Effector memory CD8-positive, alpha-beta T cell (primary cell): ENCODE data around the gene ITGB6.
"Not testable (repeated sequence)": the region's sequence is repeated elsewhere in the genome, so short reads cannot be mapped to it uniquely, and the experiment has no call there.

ENCODE experiments used
- ATAC-seq: fragments of 150-1000 bp; cut with Tn5 transposase; replicated peaks from 2 replicates; pipeline ENCODE4 v1.10.0; 2021; ENCODE audit warnings: mild to moderate bottlenecking, moderate library complexity
- DNase-seq, 3 experiments: peaks; one replicate each; pipeline ENCODE4 v3.0.0; 2021
- H3K27ac Mint-ChIP-seq, 2 donors: one replicate each; pipeline ENCODE4 v1.8.0; 2022; ENCODE audit warnings: mild to moderate bottlenecking in 2 of 2, mixed read lengths in 2 of 2, moderate library complexity in 2 of 2
- H3K27me3 Mint-ChIP-seq, 2 donors: one replicate each; pipeline ENCODE4 v1.8.0; 2022; ENCODE audit warnings: mixed read lengths in 2 of 2
- H3K36me3 Mint-ChIP-seq: one replicate; pipeline ENCODE4 v1.8.0; 2022; ENCODE audit warnings: mild to moderate bottlenecking, moderate library complexity, mixed read lengths; ENCODE audit not compliant: insufficient read depth
- H3K4me1 Mint-ChIP-seq, 2 donors: one replicate each; pipeline ENCODE4 v1.8.0; 2022; ENCODE audit warnings: low read depth in 2 of 2, mixed read lengths in 2 of 2
- H3K4me3 Mint-ChIP-seq, 2 donors: one replicate each; pipeline ENCODE4 v1.8.0; 2022; ENCODE audit warnings: mild to moderate bottlenecking in 2 of 2, mixed read lengths in 2 of 2, moderate library complexity in 2 of 2
- H3K9me3 Mint-ChIP-seq, 2 donors: one replicate each; pipeline ENCODE4 v1.8.0; 2022; ENCODE audit warnings: mixed read lengths in 2 of 2

Gene ITGB6

GRCh38 chr2:160156665-160157064, 43.4 kb downstream of the ITGB6 start:
- ATAC-seq (no peak), DNase-seq (no peak)
- Mint-ChIP-seq H3K27ac (no peak overlapping the region), H3K9me3 (peaks cover 0 to 1% of the 10 kb centered on the region in 2 donors), H3K36me3 (no peaks in the 10 kb centered on the region), H3K27me3 (peaks cover 8 to 36% of the 10 kb centered on the region in 2 donors), H3K4me3 (no peak overlapping the region), H3K4me1 (no peaks in the 10 kb centered on the region)

- no peak for ATAC-seq
- no peaks in the 10 kb centered on the region for H3K36me3 Mint-ChIP-seq
- peaks cover 8 to 31% of the 10 kb centered on the region in 2 donors for H3K27me3 Mint-ChIP-seq
- no peak overlapping the region for H3K27ac Mint-ChIP-seq
- peaks cover 0 to 1% of the 10 kb centered on the region in 2 donors for H3K9me3 Mint-ChIP-seq
- no peak overlapping the region for H3K4me3 Mint-ChIP-seq
- DNase-seq: no peak
- H3K4me1 Mint-ChIP-seq: no peaks in the 10 kb centered on the region
These were observed 44.0 kb downstream of the ITGB6 start for GRCh38 chr2:160156100-160156499.

GRCh38 chr2:160148419-160148818, 51.7 kb downstream of the ITGB6 start:
- H3K9me3 Mint-ChIP-seq, ATAC-seq, H3K4me1 Mint-ChIP-seq, H3K36me3 Mint-ChIP-seq, H3K27ac Mint-ChIP-seq, H3K4me3 Mint-ChIP-seq, DNase-seq: not testable (repeated sequence)
- H3K27me3 Mint-ChIP-seq: peaks cover 18 to 52% of the 10 kb centered on the region in 2 donors

GRCh38 chr2:160145471-160145870, 54.6 kb downstream of the ITGB6 start:
- peaks cover 0 to 2% of the 10 kb centered on the region in 2 donors for H3K4me1 Mint-ChIP-seq
- no peaks in the 10 kb centered on the region for H3K9me3 Mint-ChIP-seq
- H3K27ac Mint-ChIP-seq: no peak overlapping the region
- H3K27me3 Mint-ChIP-seq: peaks cover 23 to 53% of the 10 kb centered on the region in 2 donors
- ATAC-seq (no peak), DNase-seq (no peak)
- H3K36me3 Mint-ChIP-seq: no peaks in the 10 kb centered on the region
- H3K4me3 Mint-ChIP-seq: no peak overlapping the region

GRCh38 chr2:160144280-160144990, 55.6 kb downstream of the ITGB6 start:
- Mint-ChIP-seq H3K9me3 (no peaks in the 10 kb centered on the region), H3K36me3 (no peaks in the 10 kb centered on the region), H3K27me3 (peaks cover 26 to 51% of the 10 kb centered on the region in 2 donors), H3K4me3 (no peak overlapping the region), H3K4me1 (peaks cover 0 to 2% of the 10 kb centered on the region in 2 donors), H3K27ac (no peak overlapping the region)
- ATAC-seq: no peak
- DNase-seq: no peak

- Mint-ChIP-seq H3K4me3 (no peak overlapping the region), H3K9me3 (no peaks in the 10 kb centered on the region), H3K36me3 (no peaks in the 10 kb centered on the region), H3K4me1 (no peaks in the 10 kb centered on the region), H3K27ac (no peak overlapping the region), H3K27me3 (peaks cover 21 to 44% of the 10 kb centered on the region in 2 donors)
- ATAC-seq: no peak
- DNase-seq: no peak
These were observed 57.6 kb downstream of the ITGB6 start for GRCh38 chr2:160142472-160142871.

- Mint-ChIP-seq H3K27me3 (peaks cover 21 to 39% of the 10 kb centered on the region in 2 donors), H3K4me3 (no peak overlapping the region), H3K36me3 (no peaks in the 10 kb centered on the region), H3K9me3 (no peaks in the 10 kb centered on the region), H3K4me1 (no peaks in the 10 kb centered on the region), H3K27ac (no peak overlapping the region)
- DNase-seq: no peak
- no peak for ATAC-seq
These were observed 58.2 kb downstream of the ITGB6 start for GRCh38 chr2:160141912-160142311.

GRCh38 chr2:160141419-160141818, 58.7 kb downstream of the ITGB6 start:
- DNase-seq (no peak), ATAC-seq (no peak)
- Mint-ChIP-seq H3K36me3 (no peaks in the 10 kb centered on the region), H3K27me3 (peaks cover 21 to 34% of the 10 kb centered on the region in 2 donors), H3K9me3 (no peaks in the 10 kb centered on the region), H3K4me1 (no peaks in the 10 kb centered on the region), H3K4me3 (no peak overlapping the region), H3K27ac (no peak overlapping the region)

- Mint-ChIP-seq H3K4me1 (no peaks in the 10 kb centered on the region), H3K27me3 (peaks cover 13 to 26% of the 10 kb centered on the region in 2 donors), H3K4me3 (no peak overlapping the region), H3K36me3 (no peaks in the 10 kb centered on the region), H3K27ac (no peak overlapping the region), H3K9me3 (no peaks in the 10 kb centered on the region)
- no peak for DNase-seq
- ATAC-seq: no peak
These were observed 59.6 kb downstream of the ITGB6 start for GRCh38 chr2:160140471-160140870.

- Mint-ChIP-seq H3K4me1 (no peaks in the 10 kb centered on the region), H3K27me3 (peaks cover 10 to 22% of the 10 kb centered on the region in 2 donors), H3K36me3 (no peaks in the 10 kb centered on the region), H3K27ac (no peak overlapping the region), H3K4me3 (no peak overlapping the region), H3K9me3 (no peaks in the 10 kb centered on the region)
- DNase-seq: no peak
- no peak for ATAC-seq
These were observed 60.1 kb downstream of the ITGB6 start for GRCh38 chr2:160139991-160140390.

- Mint-ChIP-seq H3K36me3 (no peaks in the 10 kb centered on the region), H3K4me3 (no peak overlapping the region), H3K27ac (no peak overlapping the region), H3K27me3 (peaks cover 12 to 19% of the 10 kb centered on the region in 2 donors), H3K4me1 (no peaks in the 10 kb centered on the region), H3K9me3 (no peaks in the 10 kb centered on the region)
- DNase-seq (no peak), ATAC-seq (no peak)
These were observed 60.7 kb downstream of the ITGB6 start for GRCh38 chr2:160139350-160139749.

GRCh38 chr2:160138406-160138805, 61.7 kb downstream of the ITGB6 start:
- no peaks in the 10 kb centered on the region for H3K36me3 Mint-ChIP-seq
- H3K4me3 Mint-ChIP-seq: no peak overlapping the region
- H3K9me3 Mint-ChIP-seq: no peaks in the 10 kb centered on the region
- H3K27ac Mint-ChIP-seq: no peak overlapping the region
- ATAC-seq (no peak), DNase-seq (no peak)
- H3K4me1 Mint-ChIP-seq: no peaks in the 10 kb centered on the region
- peaks cover 21% of the 10 kb centered on the region in 2 donors for H3K27me3 Mint-ChIP-seq

GRCh38 chr2:160137464-160137863, 62.6 kb downstream of the ITGB6 start:
- Mint-ChIP-seq H3K4me1 (no peaks in the 10 kb centered on the region), H3K9me3 (no peaks in the 10 kb centered on the region), H3K27ac (no peak overlapping the region), H3K4me3 (no peak overlapping the region), H3K36me3 (no peaks in the 10 kb centered on the region), H3K27me3 (peaks cover 21 to 30% of the 10 kb centered on the region in 2 donors)
- no peak for ATAC-seq
- no peak for DNase-seq

- H3K36me3 Mint-ChIP-seq: no peaks in the 10 kb centered on the region
- DNase-seq: no peak
- no peak for ATAC-seq
- no peak overlapping the region for H3K27ac Mint-ChIP-seq
- no peaks in the 10 kb centered on the region for H3K4me1 Mint-ChIP-seq
- H3K27me3 Mint-ChIP-seq: peaks cover 25 to 29% of the 10 kb centered on the region in 2 donors
- no peaks in the 10 kb centered on the region for H3K9me3 Mint-ChIP-seq
- H3K4me3 Mint-ChIP-seq: no peak overlapping the region
These were observed 67.3 kb downstream of the ITGB6 start for GRCh38 chr2:160132761-160133160.
